Adipose tissue (tissue), 3 donors: ENCODE data around the gene RBM39. TPM values are rescaled to one million over a fixed set of nuclear protein-coding genes. Genes with fewer than 3 reads are reported as not detected.

Experiments
- H3K27ac ChIP-seq: one replicate; pipeline ENCODE4 v1.5.1; 2013; ENCODE audit warnings: low read depth, low read length
- WGBS, 3 donors: extraction: QIAGEN DNeasy Blood & Tissue Kit; methylation state at CpG; one replicate each; pipeline ENCODE4 v1.1.7; 2013; 5-methylcytosine and 5-hydroxymethylcytosine counted together
- polyA plus RNA-seq, 3 donors: library from polyadenylated mRNA; stranded (reverse); fragments of 200-250 nt; gene quantifications; one replicate each; pipeline ENCODE4 v1.2.3, GENCODE V29; 2013
- donor health status: healthy with polysubstance abuse.
- donor health status: Bipolar disorder and iron deficiency.
- donor health status: healthy.

Gene RBM39
- polyA plus RNA-seq, 3 donors: 107 to 170 (median 150) TPM

- 14 to 40% (median 40%) methylated on average over 3 of the region's 3 CpGs for WGBS, 3 donors
- no peak overlapping the region for H3K27ac ChIP-seq
Observed at GRCh38 chr20:35661908-35662307, 80.2 kb downstream of the RBM39 start.

- 61 to 83% (median 80%) methylated on average over 2 of the region's 2 CpGs for WGBS, 3 donors
- no peak overlapping the region for H3K27ac ChIP-seq
Observed at GRCh38 chr20:35661053-35661452, 81.0 kb downstream of the RBM39 start.

- 89 to 93% (median 90%) methylated on average over 10 of the region's 10 CpGs for WGBS, 3 donors
- H3K27ac ChIP-seq: no peak overlapping the region
Observed at GRCh38 chr20:35660122-35660937, 81.7 kb downstream of the RBM39 start.

- H3K27ac ChIP-seq: no peak overlapping the region
- 10 to 25% (median 14%) methylated on average over 1 of the region's 1 CpG for WGBS, 3 donors
Observed at GRCh38 chr20:35657271-35657670, 84.8 kb downstream of the RBM39 start.

DNA sequence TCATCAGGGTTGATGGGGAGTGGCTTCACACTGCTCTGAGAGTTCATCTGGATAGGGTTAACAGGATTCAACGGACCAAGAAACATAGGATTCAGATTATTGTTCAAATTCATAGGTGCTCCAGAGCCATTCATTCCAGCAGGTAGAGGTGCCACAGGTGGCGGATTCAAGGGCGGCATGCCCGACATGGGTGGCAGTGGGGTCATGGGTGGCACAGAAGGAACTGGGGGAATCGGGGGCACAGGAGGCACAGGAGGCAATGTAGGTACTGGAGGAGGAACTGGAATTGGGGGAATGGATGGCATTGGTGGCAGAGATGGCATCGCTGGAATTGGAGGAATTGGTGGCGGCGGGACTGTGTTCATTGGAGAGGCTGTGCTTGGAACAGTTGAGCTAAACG lies 87.6 kb downstream of the RBM39 start:
- 94 to 96% (median 96%) methylated on average over 9 of the region's 9 CpGs for WGBS, 3 donors
- no peak overlapping the region for H3K27ac ChIP-seq

GRCh38 chr20:35653893-35654292 lies 88.2 kb downstream of the RBM39 start:
- 92 to 94% (median 94%) methylated on average over 4 of the region's 4 CpGs for WGBS, 3 donors
- H3K27ac ChIP-seq: no peak overlapping the region

Other genes with a start within 250 kb of the RBM39 start
- gene C20orf173, start 212.6 kb downstream of the RBM39 start, polyA plus RNA-seq: not detected
- gene ERGIC3, start 200.2 kb downstream of the RBM39 start, polyA plus RNA-seq: 100 to 1,000 TPM; 144 to 189 (median 163) TPM
- gene SPAG4, start 126.4 kb downstream of the RBM39 start, polyA plus RNA-seq: 10 to 100 TPM in 1 of 3 donors, 1 to 10 TPM in 2; 2.8 to 45.5 (median 3.2) TPM
- 100 to 1,000 TPM in 2 of 3 donors, 10 to 100 TPM in 1; 79.7 to 146 (median 105) TPM for gene CPNE1, start 77.4 kb downstream of the RBM39 start, polyA plus RNA-seq
- gene RBM12, start 77.4 kb downstream of the RBM39 start, polyA plus RNA-seq: 10 to 100 TPM in 2 of 3 donors, 1 to 10 TPM in 1; 6.4 to 19.5 (median 17.8) TPM
- 10 to 100 TPM; 16.9 to 34.6 (median 17.6) TPM for gene NFS1, start 42.9 kb downstream of the RBM39 start, polyA plus RNA-seq
- 100 to 1,000 TPM; 211 to 389 (median 355) TPM for gene ROMO1, start 42.9 kb downstream of the RBM39 start, polyA plus RNA-seq
- gene PHF20, start 29.8 kb upstream of the RBM39 start, polyA plus RNA-seq: 10 to 100 TPM in 2 of 3 donors, 1 to 10 TPM in 1; 5.9 to 26.5 (median 16.0) TPM
- 100 to 1,000 TPM in 1 of 3 donors, 10 to 100 TPM in 2; 76.7 to 115 (median 79.7) TPM for gene SCAND1, start 212.2 kb upstream of the RBM39 start, polyA plus RNA-seq
- gene CNBD2, start 226.3 kb upstream of the RBM39 start, polyA plus RNA-seq: 1 to 10 TPM; 3.4 to 8.3 (median 4.0) TPM